GM12878 (cell line): ENCODE data around the gene TRIM23. TPM values are rescaled to one million over a fixed set of nuclear protein-coding genes. Genes with fewer than 3 reads are reported as not detected.

Source experiments
- ATAC-seq: fragments of 200-7000 bp; cut with Tn5 transposase; 3 replicates; pipeline ENCODE4 v1.9.1; 2020; ENCODE audit warnings: mild to moderate bottlenecking, moderate library complexity
- BruUV-seq: library from RNA; stranded (reverse); fragments of 400-500 nt; replicated peaks from 2 replicates; lab custom pipeline; 2021; lab: Mats Ljungman, UMichigan
- CTCF ChIA-PET: fragments of 300-600 bp; sonication (Branson Sonifier 250); formaldehyde crosslinking; extraction: SDS; loops from one replicate; lab custom pipeline; 2021; ENCODE audit warnings: inconsistent platforms; lab: Yijun Ruan, JAX
- POLR2A ChIA-PET: fragments of 350-600 bp; formaldehyde crosslinking; extraction: SDS; loops from one replicate; lab custom pipeline; 2021; ENCODE audit warnings: inconsistent platforms; lab: Charles Lee
- RAD21 ChIA-PET: fragments of 300-600 bp; sonication (Branson Sonifier 250); formaldehyde crosslinking; loops from one replicate; lab custom pipeline; 2023; ENCODE audit warnings: antibody characterized with exemption; ENCODE audit not compliant: unreplicated experiment; lab: Charles Lee
- SMC1A ChIA-PET: fragments of 300-600 bp; sonication (Branson Sonifier 250); formaldehyde crosslinking; loops from one replicate; lab custom pipeline; 2023; ENCODE audit not compliant: unreplicated experiment, uncharacterized antibody; lab: Charles Lee
- DNase-seq: peaks from one replicate; pipeline ENCODE4 v3.0.0-alpha.2; 2011; ENCODE audit warnings: low read depth, low spot score
- FAIRE-seq: peaks from 3 replicates; lab custom pipeline; 2011; peaks lifted over from hg19 to GRCh38; lab: Jason Lieb, UNC
- H2AFZ ChIP-seq: 2 replicates; pipeline ENCODE4 v1.6.0; 2011; ENCODE audit warnings: low read depth, low read length, control low read depth; ENCODE audit not compliant: control insufficient read depth
- H3K27ac ChIP-seq: 2 replicates; pipeline ENCODE4 v1.5.1; 2011; ENCODE audit warnings: control low read depth; ENCODE audit not compliant: control insufficient read depth, insufficient read depth
- H3K27me3 ChIP-seq, 2 experiments: replicated peaks in 1 of 2; 2 replicates each; pipeline versions ENCODE4 v1.6.0 to v1.6.1; 2011; ENCODE audit warnings: low read length in 1 of 2; ENCODE audit not compliant: control insufficient read depth in 2 of 2, insufficient read depth in 2 of 2
- H3K36me3 ChIP-seq, 2 experiments: 2 replicates each; pipeline ENCODE4 v1.5.1; 2011; ENCODE audit warnings: low read length in 1 of 2; ENCODE audit not compliant: control insufficient read depth in 2 of 2, insufficient read depth in 2 of 2
- H3K4me1 ChIP-seq: 2 replicates; pipeline ENCODE4 v1.6.1; 2011; ENCODE audit warnings: mild to moderate bottlenecking, low read length, moderate library complexity, mixed read lengths; ENCODE audit not compliant: control insufficient read depth, insufficient read depth
- H3K4me2 ChIP-seq: 2 replicates; pipeline ENCODE4 v1.6.0; 2011; ENCODE audit warnings: control low read depth; ENCODE audit not compliant: control insufficient read depth, insufficient read depth
- H3K4me3 ChIP-seq: fragments of 200-600 bp; sonication (generic); 2 replicates; pipeline ENCODE4 v1.5.1; 2016
- H3K79me2 ChIP-seq: 2 replicates; pipeline ENCODE4 v1.6.0; 2011; ENCODE audit warnings: low read length; ENCODE audit not compliant: control insufficient read depth, insufficient read depth
- H3K9ac ChIP-seq: 2 replicates; pipeline ENCODE4 v1.8.0; 2011; ENCODE audit warnings: low read length, control low read depth, mixed read lengths; ENCODE audit not compliant: control insufficient read depth, insufficient read depth
- H3K9me3 ChIP-seq: replicated peaks from 3 replicates; pipeline ENCODE4 v1.5.1; 2011; ENCODE audit warnings: mild to moderate bottlenecking, low read length; ENCODE audit not compliant: control insufficient read depth, insufficient read depth
- H4K20me1 ChIP-seq: 2 replicates; pipeline ENCODE4 v1.6.0; 2011; ENCODE audit not compliant: control insufficient read depth, insufficient read depth
- DPF2 ChIP-seq: fragments of 450-650 bp; IDR thresholded peaks from 2 replicates; pipeline ENCODE4 v1.6.1; 2017; ENCODE audit warnings: mild to moderate bottlenecking
- EZH2 ChIP-seq: IDR thresholded peaks from 2 replicates; pipeline ENCODE4 v1.6.1; 2012; ENCODE audit warnings: low read depth, mild to moderate bottlenecking, control low read depth, inconsistent platforms, low read length, borderline replicate concordance; ENCODE audit not compliant: control insufficient read depth
- FOS ChIP-seq: IDR thresholded peaks from 3 replicates; pipeline ENCODE4 v1.6.1; 2011; ENCODE audit warnings: borderline replicate concordance; ENCODE audit not compliant: insufficient read length; ENCODE audit errors: extremely low read depth
- GABPA ChIP-seq: IDR thresholded peaks from 2 replicates; pipeline ENCODE4 v1.6.1; 2014; ENCODE audit warnings: antibody characterized with exemption, low read depth, mild to moderate bottlenecking, inconsistent platforms
- NFXL1 ChIP-seq: fragments of 450-650 bp; IDR thresholded peaks from 2 replicates; pipeline ENCODE4 v1.6.1; 2017; ENCODE audit warnings: antibody characterized with exemption, mild to moderate bottlenecking, borderline replicate concordance
- NRF1 ChIP-seq: conservative IDR thresholded peaks from 2 replicates; pipeline ENCODE4 v1.6.1; 2011; ENCODE audit warnings: mild to moderate bottlenecking, low read depth, low read length, improper control_type of control experiment
- WRNIP1 ChIP-seq: IDR thresholded peaks from 2 replicates; pipeline ENCODE4 v1.6.1; 2011; ENCODE audit warnings: low read depth, low read length, improper control_type of control experiment, borderline replicate concordance
- YBX1 ChIP-seq: fragments of 450-650 bp; IDR thresholded peaks from 2 replicates; pipeline ENCODE4 v1.6.1; 2016; ENCODE audit warnings: antibody characterized with exemption
- ZNF207 ChIP-seq: fragments of 450-650 bp; IDR thresholded peaks from 2 replicates; pipeline ENCODE4 v1.6.1; 2014; ENCODE audit warnings: antibody characterized with exemption, mild to moderate bottlenecking, borderline replicate concordance
- WGBS: methylation state at CpG from one replicate; pipeline ENCODE4 v1.1.6; 2016; ENCODE audit warnings: low lambda C conversion rate; ENCODE audit not compliant: insufficient replicate concordance, insufficient coverage; ENCODE audit errors: missing lambda C conversion rate; 5-methylcytosine and 5-hydroxymethylcytosine counted together
- in situ Hi-C: fragments of 300-500 bp; cut with MboI; formaldehyde crosslinking; loops from 9 replicates; pipeline ENCODE4 v1.14.3; 2018; ENCODE audit warnings: mixed read lengths
- intact Hi-C: fragments of 100-400 bp; cut with micrococcal nuclease; formaldehyde crosslinking; loops from one replicate; pipeline ENCODE4 v1.14.2; 2022; ENCODE audit not compliant: unreplicated experiment
- polyA plus RNA-seq, 11 experiments: library from polyadenylated mRNA; depleted of rRNA in 4 of 11; unstranded in 6 of 11; stranded (reverse) in 5 of 11; fragments of >200 nt; fragmentation: Nextera tagmentation in 4 of 11; fragmentation: Illumina TruSeq in 1 of 11; extraction: Ambion mirVana in 4 of 11; extraction: Trizol in 1 of 11; gene quantifications; 1 replicate in 1 of 11; 2 replicates in 10 of 11; pipeline versions ENCODE4 v1.2.1 to v1.2.3, GENCODE V29; 2011 to 2016; ENCODE audit warnings: inconsistent platforms in 2 of 11, missing spikeins in 2 of 11, low read depth in 1 of 11
- total RNA-seq, 4 experiments: library from RNA; depleted of rRNA in 3 of 4; stranded (reverse); fragments of >200 nt in 3 of 4; fragmentation: Illumina TruSeq in 1 of 4; extraction: Trizol in 1 of 4; gene quantifications; 2 replicates each; pipeline versions ENCODE4 v1.2.1 to v1.2.3, GENCODE V29; 2013 to 2021
- TF ChIP-seq, protein P1 (sequence below): IDR thresholded peaks from 2 replicates; pipeline ENCODE4 v1.6.1; 2012; ENCODE audit warnings: low read length, inconsistent platforms
- TF ChIP-seq, protein P2 (sequence below): fragments of 450-650 bp; IDR thresholded peaks from 2 replicates; pipeline ENCODE4 v1.6.1; 2016; ENCODE audit warnings: mild to moderate bottlenecking, moderate library complexity, borderline replicate concordance

Gene TRIM23
- total and polyA plus RNA-seq, 10 of the 15 experiments (the other 5 are each of a cell fraction or from before 2014, with no cell fraction given), result 1.9 to 5.0 (median 2.4) TPM

DNA sequence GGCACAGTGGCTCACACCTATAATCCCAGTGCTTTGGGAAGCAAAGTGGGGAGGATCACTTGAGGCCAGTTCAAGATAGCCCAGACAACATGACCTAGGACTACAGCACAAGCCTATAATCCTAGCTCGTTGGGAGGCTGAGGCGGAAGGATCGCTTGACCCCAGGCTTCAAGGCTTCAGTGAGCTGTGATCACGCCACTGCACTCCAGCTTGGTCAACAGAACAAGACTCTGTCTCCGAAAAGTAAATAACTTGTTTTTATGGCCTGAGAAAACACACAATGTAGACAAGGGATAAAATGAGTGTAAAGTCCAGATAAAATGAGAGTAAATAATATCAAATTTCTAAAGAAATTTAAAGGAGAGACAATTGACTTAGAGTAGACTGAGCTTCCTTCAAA lies 27.0 kb upstream of the TRIM23 start:
- CTCF ChIA-PET, result interaction anchor here (0.9 to 1.4 kb wide), 2 partner anchors 9 to 19 kb away, joined by 3 to 10 read pairs; no protein-coding TSS in a partner anchor
- no peak overlapping the region for H2AFZ ChIP-seq
- TF ChIP-seq FOS (no peak), NRF1 (no peak), DPF2 (no peak), ZNF207 (no peak), YBX1 (no peak), EZH2 (no peak)
- TF ChIP-seq, all 136 proteins: peak for 0
- intact Hi-C loops (no loop called here), in situ Hi-C loops (no loop called here)
- 79% methylated on average over 5 of the region's 5 CpGs for WGBS
- Histone ChIP-seq H4K20me1 (no peaks in the 10 kb centered on the region), H3K9me3 (no peaks in the 10 kb centered on the region), H3K79me2 (no peaks in the 10 kb centered on the region), H3K36me3 (0 out of 4 replicates have a peak, but pooled peaks cover 0 to 2% of the 10 kb centered on the region in 2 experiments), H3K9ac (no peak overlapping the region), H3K4me1 (no peaks in the 10 kb centered on the region), H3K27ac (no peak overlapping the region), H3K27me3 (no peaks in the 10 kb centered on the region), H3K4me2 (no peak overlapping the region), H3K4me3 (no peak overlapping the region)
- POLR2A ChIA-PET, result interaction anchor here (1.0 kb wide), 1 partner anchor 9 kb away, joined by 3 read pairs; no protein-coding TSS in a partner anchor
- no TSS peak for BruUV-seq
- FAIRE-seq (no peak), DNase-seq (no peak), ATAC-seq (no peak)
- SMC1A ChIA-PET, result interaction anchor here (0.9 to 1.4 kb wide), 3 partner anchors 8 to 14 kb away, joined by 3 to 4 read pairs (median 4); no protein-coding TSS in a partner anchor
- RAD21 ChIA-PET, result interaction anchor here (1.2 kb wide), 1 partner anchor 92 kb away, joined by 4 read pairs; no protein-coding TSS in a partner anchor

DNA sequence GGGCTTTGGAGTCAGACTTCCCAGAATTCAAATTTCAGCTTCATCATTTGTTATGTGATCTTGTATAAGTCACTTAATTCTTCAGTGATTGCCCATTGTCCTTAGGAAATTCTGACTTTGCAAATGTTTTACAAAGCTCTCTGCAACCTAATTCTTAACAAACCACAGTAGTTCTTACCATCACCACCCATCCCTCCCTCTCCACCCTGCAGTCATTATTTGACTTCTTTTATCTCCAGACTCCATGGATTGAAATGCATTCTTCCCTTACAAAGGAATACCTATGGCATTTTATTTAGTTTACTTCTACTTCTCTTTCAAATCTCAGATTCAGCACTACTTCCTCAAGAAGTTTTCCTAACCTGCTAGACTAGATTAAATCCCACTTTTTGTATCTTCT lies 23.8 kb upstream of the TRIM23 start:
- FAIRE-seq (no peak), ATAC-seq (no peak), DNase-seq (no peak)
- H3K79me2 ChIP-seq, result no peaks in the 10 kb centered on the region
- BruUV-seq, result no TSS peak
- no peaks in the 10 kb centered on the region for H3K27me3 ChIP-seq
- ChIA-PET RAD21 (no interaction called here), CTCF (no interaction called here), SMC1A (interaction anchor here (1.1 kb wide), 1 partner anchor 22 kb away, joined by 3 read pairs; no protein-coding TSS in a partner anchor), POLR2A (no interaction called here)
- H3K9me3 ChIP-seq, result no peaks in the 10 kb centered on the region
- no peak overlapping the region for H3K9ac ChIP-seq
- H2AFZ ChIP-seq, result no peak overlapping the region
- in situ Hi-C loops, result no loop called here
- H3K36me3 ChIP-seq, result 0 out of 4 replicates have a peak, but pooled peaks cover 0 to 2% of the 10 kb centered on the region in 2 experiments
- H3K27ac ChIP-seq, result no peak overlapping the region
- H4K20me1 ChIP-seq, result no peaks in the 10 kb centered on the region
- H3K4me3 ChIP-seq, result no peak overlapping the region
- intact Hi-C loops, result no loop called here
- H3K4me2 ChIP-seq, result no peak overlapping the region
- no peaks in the 10 kb centered on the region for H3K4me1 ChIP-seq
- TF ChIP-seq GABPA (no peak), YBX1 (no peak), WRNIP1 (no peak), NFXL1 (no peak)
- TF ChIP-seq, protein P1, sequence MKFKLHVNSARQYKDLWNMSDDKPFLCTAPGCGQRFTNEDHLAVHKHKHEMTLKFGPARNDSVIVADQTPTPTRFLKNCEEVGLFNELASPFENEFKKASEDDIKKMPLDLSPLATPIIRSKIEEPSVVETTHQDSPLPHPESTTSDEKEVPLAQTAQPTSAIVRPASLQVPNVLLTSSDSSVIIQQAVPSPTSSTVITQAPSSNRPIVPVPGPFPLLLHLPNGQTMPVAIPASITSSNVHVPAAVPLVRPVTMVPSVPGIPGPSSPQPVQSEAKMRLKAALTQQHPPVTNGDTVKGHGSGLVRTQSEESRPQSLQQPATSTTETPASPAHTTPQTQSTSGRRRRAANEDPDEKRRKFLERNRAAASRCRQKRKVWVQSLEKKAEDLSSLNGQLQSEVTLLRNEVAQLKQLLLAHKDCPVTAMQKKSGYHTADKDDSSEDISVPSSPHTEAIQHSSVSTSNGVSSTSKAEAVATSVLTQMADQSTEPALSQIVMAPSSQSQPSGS, result no peak
- TF ChIP-seq, protein P2, sequence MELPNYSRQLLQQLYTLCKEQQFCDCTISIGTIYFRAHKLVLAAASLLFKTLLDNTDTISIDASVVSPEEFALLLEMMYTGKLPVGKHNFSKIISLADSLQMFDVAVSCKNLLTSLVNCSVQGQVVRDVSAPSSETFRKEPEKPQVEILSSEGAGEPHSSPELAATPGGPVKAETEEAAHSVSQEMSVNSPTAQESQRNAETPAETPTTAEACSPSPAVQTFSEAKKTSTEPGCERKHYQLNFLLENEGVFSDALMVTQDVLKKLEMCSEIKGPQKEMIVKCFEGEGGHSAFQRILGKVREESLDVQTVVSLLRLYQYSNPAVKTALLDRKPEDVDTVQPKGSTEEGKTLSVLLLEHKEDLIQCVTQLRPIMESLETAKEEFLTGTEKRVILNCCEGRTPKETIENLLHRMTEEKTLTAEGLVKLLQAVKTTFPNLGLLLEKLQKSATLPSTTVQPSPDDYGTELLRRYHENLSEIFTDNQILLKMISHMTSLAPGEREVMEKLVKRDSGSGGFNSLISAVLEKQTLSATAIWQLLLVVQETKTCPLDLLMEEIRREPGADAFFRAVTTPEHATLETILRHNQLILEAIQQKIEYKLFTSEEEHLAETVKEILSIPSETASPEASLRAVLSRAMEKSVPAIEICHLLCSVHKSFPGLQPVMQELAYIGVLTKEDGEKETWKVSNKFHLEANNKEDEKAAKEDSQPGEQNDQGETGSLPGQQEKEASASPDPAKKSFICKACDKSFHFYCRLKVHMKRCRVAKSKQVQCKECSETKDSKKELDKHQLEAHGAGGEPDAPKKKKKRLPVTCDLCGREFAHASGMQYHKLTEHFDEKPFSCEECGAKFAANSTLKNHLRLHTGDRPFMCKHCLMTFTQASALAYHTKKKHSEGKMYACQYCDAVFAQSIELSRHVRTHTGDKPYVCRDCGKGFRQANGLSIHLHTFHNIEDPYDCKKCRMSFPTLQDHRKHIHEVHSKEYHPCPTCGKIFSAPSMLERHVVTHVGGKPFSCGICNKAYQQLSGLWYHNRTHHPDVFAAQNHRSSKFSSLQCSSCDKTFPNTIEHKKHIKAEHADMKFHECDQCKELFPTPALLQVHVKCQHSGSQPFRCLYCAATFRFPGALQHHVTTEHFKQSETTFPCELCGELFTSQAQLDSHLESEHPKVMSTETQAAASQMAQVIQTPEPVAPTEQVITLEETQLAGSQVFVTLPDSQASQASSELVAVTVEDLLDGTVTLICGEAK, result no peak
